HCT116 (cell line): ENCODE results near the gene TTLL11. TPM values are rescaled to one million over a fixed set of nuclear protein-coding genes. Genes with fewer than 3 reads are reported as not detected.

Experiments
- ATAC-seq: fragments of 200-7000 bp; cut with Tn5 transposase; 2 replicates; pipeline ENCODE4 v1.9.1; 2020; ENCODE audit warnings: mild to moderate bottlenecking, moderate library complexity
- BruUV-seq: library from RNA; stranded (reverse); fragments of 400-500 nt; replicated peaks from 2 replicates; lab custom pipeline; 2021; lab: Mats Ljungman, UMichigan
- CTCF ChIA-PET: fragments of 300-600 bp; sonication (Branson Sonifier 250); formaldehyde crosslinking; loops from one replicate; lab custom pipeline; 2021; ENCODE audit warnings: antibody characterized with exemption; lab: Charles Lee
- POLR2A ChIA-PET: fragments of 300-600, 350-600 bp; sonication (Branson Sonifier 250); formaldehyde crosslinking; loops from one replicate; lab custom pipeline; 2021; ENCODE audit warnings: antibody characterized with exemption; lab: Charles Lee
- RAD21 ChIA-PET, 2 experiments: fragments of 300-600 bp; sonication (Branson Sonifier 250); formaldehyde crosslinking; loops; one replicate each; lab custom pipeline; 2023; ENCODE audit warnings: low total read pairs in 2 of 2; ENCODE audit not compliant: uncharacterized antibody in 2 of 2, unreplicated experiment in 2 of 2, low non-redundant PET in 1 of 2; lab: Charles Lee
- DNase-seq: peaks from one replicate; pipeline ENCODE4 v3.0.0-alpha.2; 2010; ENCODE audit warnings: low read depth, low spot score
- H2AFZ ChIP-seq: fragments of 200-600 bp; shearing (Covaris generic), sonication (generic); 2 replicates; pipeline ENCODE4 v1.6.1; 2017; ENCODE audit warnings: low read depth, mixed run types, mixed read lengths, antibody characterized with exemption, low read length; ENCODE audit not compliant: poor library complexity, severe bottlenecking
- H3K27ac ChIP-seq: 2 replicates; pipeline ENCODE4 v1.5.1; 2012; ENCODE audit warnings: low read depth, low read length
- H3K27me3 ChIP-seq: fragments of 200-600 bp; sonication (generic); 2 replicates; pipeline ENCODE4 v1.6.1; 2016; ENCODE audit warnings: mixed run types, low read length, mixed read lengths; ENCODE audit not compliant: insufficient read depth
- H3K36me3 ChIP-seq, 2 experiments: fragments of 200-500 bp in 1 of 2; fragments of 200-600 bp in 1 of 2; sonication (Bioruptor generic) in 1 of 2; sonication (generic) in 1 of 2; 2 replicates each; pipeline versions ENCODE4 v1.5.1 to v1.6.1; 2014 to 2016; ENCODE audit warnings: low read length in 2 of 2, inconsistent platforms in 1 of 2, mixed read lengths in 1 of 2, mixed run types in 1 of 2; ENCODE audit not compliant: insufficient read depth in 2 of 2, control insufficient read depth in 1 of 2
- H3K4me1 ChIP-seq, 2 experiments: fragments of 200-600 bp in 1 of 2; sonication (generic) in 1 of 2; 2 replicates each; pipeline versions ENCODE4 v1.5.1 to v1.6.1; 2012 to 2017; ENCODE audit warnings: low read length in 2 of 2, inconsistent platforms in 1 of 2, mild to moderate bottlenecking in 1 of 2, mixed read lengths in 1 of 2, mixed run types in 1 of 2, moderate library complexity in 1 of 2; ENCODE audit not compliant: insufficient read depth in 2 of 2, control insufficient read depth in 1 of 2
- H3K4me2 ChIP-seq: fragments of 200-600 bp; sonication (generic); 2 replicates; pipeline ENCODE4 v1.6.1; 2017; ENCODE audit warnings: mixed run types, low read length, mixed read lengths
- H3K4me3 ChIP-seq, 2 experiments: fragments of 200-600 bp in 1 of 2; sonication (generic) in 1 of 2; replicated peaks in 1 of 2; 2 replicates each; pipeline ENCODE4 v1.5.1; 2011 to 2016; ENCODE audit warnings: low read length in 2 of 2, control low read depth in 1 of 2, low read depth in 1 of 2, mild to moderate bottlenecking in 1 of 2, mixed read lengths in 1 of 2, mixed run types in 1 of 2
- H3K79me2 ChIP-seq: fragments of 200-600 bp; sonication (generic); 2 replicates; pipeline ENCODE4 v1.6.1; 2017; ENCODE audit warnings: mild to moderate bottlenecking, mixed run types, low read length, moderate library complexity, mixed read lengths; ENCODE audit not compliant: insufficient read depth
- H3K9ac ChIP-seq: fragments of 200-600 bp; sonication (generic); 2 replicates; pipeline ENCODE4 v1.6.1; 2016; ENCODE audit warnings: low read length, mixed read lengths
- H3K9me2 ChIP-seq: fragments of 200-600 bp; sonication (generic), shearing (Covaris generic); 2 replicates; pipeline ENCODE4 v1.6.1; 2017; ENCODE audit warnings: mixed run types, mild to moderate bottlenecking, moderate library complexity; ENCODE audit not compliant: insufficient read depth
- H3K9me3 ChIP-seq, 2 experiments: fragments of 200-500 bp in 1 of 2; fragments of 200-600 bp in 1 of 2; sonication (Bioruptor generic) in 1 of 2; sonication (generic) in 1 of 2; 2 replicates each; pipeline ENCODE4 v1.6.1; 2014 to 2017; ENCODE audit warnings: low read length in 2 of 2, mixed read lengths in 2 of 2, inconsistent platforms in 1 of 2, low read depth in 1 of 2, mild to moderate bottlenecking in 1 of 2, mixed run types in 1 of 2, moderate library complexity in 1 of 2; ENCODE audit not compliant: control insufficient read depth in 1 of 2, insufficient read depth in 1 of 2
- H4K20me1 ChIP-seq: fragments of 200-600 bp; sonication (generic), shearing (Covaris generic); 2 replicates; pipeline ENCODE4 v1.6.1; 2017; ENCODE audit warnings: mixed run types, mild to moderate bottlenecking, moderate library complexity; ENCODE audit not compliant: insufficient read depth
- REST ChIP-seq: IDR thresholded peaks from 2 replicates; pipeline ENCODE4 v1.6.1; 2012; ENCODE audit warnings: low read depth
- TCF7L2 ChIP-seq: IDR thresholded peaks from 2 replicates; pipeline ENCODE4 v1.7.0; 2011; ENCODE audit warnings: borderline replicate concordance, inconsistent platforms; ENCODE audit not compliant: insufficient read depth, insufficient read length; ENCODE audit errors: extremely low read depth
- ZBTB33 ChIP-seq: IDR thresholded peaks from 2 replicates; pipeline ENCODE4 v1.6.1; 2011; ENCODE audit warnings: mild to moderate bottlenecking, low read length, moderate library complexity; ENCODE audit not compliant: insufficient replicate concordance; ENCODE audit errors: extremely low read depth
- ZFX ChIP-seq: fragments of 450-650 bp; IDR thresholded peaks from 2 replicates; pipeline ENCODE4 v1.6.1; 2017
- intact Hi-C: fragments of 100-400 bp; cut with micrococcal nuclease; formaldehyde crosslinking; loops from 2 replicates; pipeline ENCODE4 v1.10.0; 2022
- total RNA-seq: library from RNA; stranded (reverse); gene quantifications from one replicate; pipeline ENCODE4 v1.2.1, GENCODE V29; 2021; ENCODE audit not compliant: unreplicated experiment

The TTLL11 gene
- total RNA-seq, 1 experiment from 2014 or later: 2.2 TPM

- TF ChIP-seq REST (no peak), TCF7L2 (no peak), ZFX (no peak)
Measured at GRCh38 chr9:122065923-122066629, 27.0 kb downstream of the TTLL11 start (continued).

GRCh38 chr9:122060481-122060880 is 32.6 kb downstream of the TTLL11 start:
- Histone ChIP-seq H3K9ac (no peak overlapping the region), H3K4me1 (no peaks in the 10 kb centered on the region), H3K4me2 (no peak overlapping the region), H3K4me3 (no peak overlapping the region), H3K9me3 (no peaks in the 10 kb centered on the region), H3K36me3 (no peaks in the 10 kb centered on the region), H3K27me3 (peaks cover 4% of the 10 kb centered on the region; the same call in 1 of the 2 replicates), H3K9me2 (no peaks in the 10 kb centered on the region), H4K20me1 (no peaks in the 10 kb centered on the region), H2AFZ (no peak overlapping the region), H3K79me2 (no peaks in the 10 kb centered on the region), H3K27ac (no peak overlapping the region)
- ChIA-PET CTCF (no interaction called here), POLR2A (no interaction called here), RAD21 (no interaction called here)
- ATAC-seq (no peak), DNase-seq (no peak)
- BruUV-seq: no TSS peak
- TF ChIP-seq ZBTB33: no peak
- intact Hi-C loops: no loop called here
